GM19238 (cell line): ENCODE data around the gene NUMBL.
"Not testable (repeated sequence)": the region's sequence is repeated elsewhere in the genome, so short reads cannot be mapped to it uniquely, and the experiment has no call there.

Experiments used
- DNase-seq: peaks from one replicate; pipeline ENCODE4 v3.0.0; 2011; ENCODE audit warnings: low spot score; ENCODE audit not compliant: insufficient read length

The NUMBL gene

DNA sequence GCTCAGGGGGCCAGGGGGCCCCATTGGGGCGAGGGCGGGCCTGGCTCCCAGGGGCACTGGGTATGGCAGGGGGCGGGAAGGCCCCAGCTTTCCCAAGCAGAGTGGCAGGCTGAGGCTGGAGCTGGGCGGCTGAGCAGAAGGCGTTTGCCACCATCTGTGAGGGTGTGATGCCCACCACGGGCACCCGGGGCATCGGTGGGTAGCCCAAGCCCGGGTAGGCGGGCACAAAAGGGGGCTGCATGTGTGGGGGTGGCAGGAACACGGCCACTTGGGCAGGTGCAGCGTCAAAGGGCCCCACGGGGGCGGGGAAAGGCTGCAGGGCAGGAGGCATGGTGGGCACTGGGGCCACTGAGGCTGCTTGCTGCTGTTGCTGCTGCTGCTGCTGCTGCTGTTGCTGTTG, 22.8 kb downstream of the NUMBL start:
- DNase-seq, result no peak

DNA sequence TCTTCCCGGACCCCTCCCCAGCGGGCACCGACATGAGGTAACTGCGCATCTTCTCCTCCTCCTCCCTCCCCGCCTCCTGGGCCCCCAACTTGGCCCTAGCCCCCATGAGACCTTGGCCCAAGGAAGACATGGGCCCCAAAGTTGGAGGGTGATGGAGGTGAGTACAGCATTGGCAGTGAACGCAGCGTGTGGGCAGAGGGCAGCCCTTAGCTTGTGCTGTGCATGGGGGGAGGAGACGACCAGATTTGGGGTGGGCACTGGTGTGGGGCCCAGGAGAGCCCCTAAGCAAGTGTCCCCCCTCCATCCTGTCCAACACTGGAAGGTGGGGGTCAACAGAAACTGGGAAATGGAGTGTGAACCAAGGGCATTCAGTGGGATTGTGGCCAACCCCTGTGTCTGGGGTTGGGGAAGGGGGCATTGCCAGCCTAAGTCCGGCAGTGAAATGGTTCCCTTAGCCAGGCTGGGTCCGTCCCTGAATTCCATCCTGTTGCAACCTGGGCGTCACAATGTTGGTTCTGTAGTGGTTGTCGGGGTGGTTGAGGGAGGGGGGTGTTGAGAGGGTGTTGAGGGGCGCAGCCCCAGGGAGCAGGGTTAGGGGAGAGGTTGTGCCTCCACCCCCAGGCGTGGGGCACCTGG, 23.5 kb downstream of the NUMBL start:
- no peak for DNase-seq

DNA sequence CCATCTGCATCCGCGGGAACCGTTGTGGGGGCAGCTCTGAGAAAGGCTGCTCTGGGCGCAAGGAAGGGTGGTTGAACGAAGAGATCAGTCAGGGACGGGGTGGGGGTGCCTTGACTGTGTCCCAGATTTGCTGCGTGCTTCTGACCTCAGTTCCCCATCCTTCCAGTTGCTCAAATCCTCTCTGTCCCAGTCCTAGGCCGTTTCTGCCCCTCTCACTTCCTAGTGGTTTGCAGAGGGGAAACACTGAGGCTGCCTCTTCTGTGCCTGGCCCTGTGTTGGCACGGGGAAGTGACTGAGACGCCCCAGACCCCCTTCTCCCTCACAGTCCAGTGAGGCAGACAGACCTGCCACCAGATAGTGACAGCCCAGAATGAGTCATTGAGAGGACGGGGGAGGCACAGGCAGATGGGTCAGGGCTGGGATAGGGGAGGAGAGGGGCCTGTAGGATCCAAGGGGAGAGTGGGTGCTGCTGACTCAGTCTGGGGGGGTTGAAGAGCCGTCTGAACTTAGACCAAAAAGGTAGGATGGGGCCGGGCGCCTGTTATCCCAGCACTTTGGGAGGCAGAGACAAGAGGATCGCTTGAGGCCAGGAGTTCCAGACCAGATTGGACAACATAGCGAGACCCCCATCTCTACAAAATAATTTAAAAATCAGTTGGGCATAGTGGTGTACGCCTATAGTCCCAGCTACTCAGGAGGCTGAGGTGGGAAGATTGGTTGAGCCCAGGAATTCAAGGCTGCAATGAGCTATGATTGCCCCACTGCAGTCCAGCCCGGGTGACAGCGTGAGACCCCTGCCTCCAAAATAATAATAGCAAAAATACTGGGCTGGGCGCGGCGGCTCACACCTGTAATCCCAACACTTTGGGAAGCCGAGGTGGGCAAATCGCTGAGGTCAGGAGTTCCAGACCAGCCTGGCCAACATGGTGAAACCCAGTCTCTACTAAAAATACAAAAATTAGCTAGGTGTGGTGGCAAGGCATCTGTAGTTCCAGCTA, 26.5 kb downstream of the NUMBL start:
- DNase-seq, result no peak

DNA sequence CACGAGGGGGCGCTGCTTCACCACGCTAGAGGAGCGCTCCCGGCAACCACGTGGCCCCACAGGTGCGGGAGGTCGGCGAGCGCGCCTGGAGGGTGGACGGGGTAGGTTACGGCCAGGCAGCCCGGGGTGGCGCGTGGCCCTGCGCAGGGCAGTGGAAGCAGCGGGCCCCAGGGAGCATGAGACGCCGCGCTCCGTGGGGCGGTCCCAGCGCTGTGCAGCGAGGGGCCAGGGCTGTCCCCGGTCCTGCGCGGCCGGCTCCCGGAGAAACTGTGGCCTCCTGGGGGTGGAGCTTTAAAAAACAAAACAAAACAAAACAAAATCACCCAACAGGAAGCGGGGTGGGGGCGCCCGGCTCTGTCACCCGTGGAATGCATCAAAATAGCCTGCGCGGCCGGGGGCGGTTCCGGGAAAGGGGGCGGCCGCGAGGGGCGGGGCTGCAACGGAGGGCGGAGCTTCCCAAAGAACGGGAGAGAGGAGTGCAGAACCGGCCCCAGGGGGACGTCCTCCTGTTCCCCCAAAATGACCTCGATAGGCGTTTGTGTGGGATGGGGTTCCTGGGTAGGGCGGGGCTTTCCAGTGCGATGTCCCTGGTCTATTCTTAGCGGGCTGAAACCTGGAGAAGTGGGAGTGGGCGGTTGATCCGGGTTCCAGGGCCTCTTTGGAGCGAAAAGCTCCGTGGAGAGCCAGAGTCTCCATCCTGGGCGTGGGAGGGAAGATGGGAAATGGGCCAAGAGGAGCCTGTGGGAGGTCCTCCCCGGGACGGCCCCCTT, 27.3 kb downstream of the NUMBL start:
- peak; percentile 95 for DNase-seq

DNA sequence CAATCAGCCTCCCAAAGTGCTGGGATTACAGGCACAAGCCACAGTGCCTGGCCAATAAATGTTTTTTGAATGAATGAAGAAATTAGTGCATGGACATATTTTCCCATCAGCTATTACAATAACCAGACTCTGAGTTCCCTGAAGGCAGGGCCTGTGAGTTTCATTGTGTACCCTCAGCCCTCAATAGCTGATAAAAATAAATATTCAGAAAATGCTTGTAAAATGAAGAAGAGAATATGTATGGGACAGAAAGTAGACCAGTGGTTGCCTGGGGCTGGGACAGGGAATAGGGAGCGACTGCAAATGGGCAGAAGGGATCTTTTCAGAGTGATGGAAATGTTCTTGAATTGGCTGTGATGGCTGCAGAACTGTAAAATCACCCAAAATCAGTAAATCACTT, 28.8 kb downstream of the NUMBL start:
- no peak for DNase-seq

DNA sequence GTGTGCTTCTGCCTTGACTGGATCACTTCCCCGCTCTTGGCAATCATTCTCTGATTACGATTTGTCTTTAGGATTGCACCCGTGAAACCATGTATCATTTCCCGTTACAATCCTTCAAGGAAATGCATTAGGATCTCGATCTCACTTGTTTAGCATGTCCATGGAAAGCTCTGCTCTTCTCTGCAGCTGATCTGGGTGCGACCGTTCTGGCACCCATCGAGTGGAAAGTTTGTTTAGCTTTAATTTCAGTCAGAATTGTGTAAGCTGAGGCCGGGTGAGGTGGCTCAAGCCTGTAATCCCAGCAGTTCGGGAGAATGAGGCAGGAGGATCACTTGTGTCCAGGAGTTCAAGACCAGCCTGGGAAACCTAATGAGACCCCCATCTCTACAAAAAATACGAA, 30.9 kb downstream of the NUMBL start:
- DNase-seq, result no peak

DNA sequence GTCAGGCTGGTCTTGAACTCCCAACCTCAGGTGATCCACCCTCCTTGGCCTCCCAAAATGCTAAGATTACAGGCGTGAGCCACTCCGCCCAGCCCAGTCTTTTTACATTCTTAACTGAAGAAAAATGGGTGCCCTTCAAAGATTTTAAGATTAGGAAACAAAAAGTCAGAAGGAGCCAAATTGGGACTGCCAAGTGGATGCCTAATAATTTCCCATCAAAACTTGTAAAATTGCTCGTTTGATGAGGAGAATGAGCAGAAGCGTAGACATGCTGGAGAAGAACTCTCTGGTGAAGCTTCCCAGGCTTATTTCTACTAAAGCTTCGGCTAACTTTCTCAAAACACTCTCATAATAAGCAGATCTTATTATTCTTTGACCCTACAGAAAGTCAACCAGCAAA, 31.3 kb downstream of the NUMBL start:
- DNase-seq, result no peak

DNA sequence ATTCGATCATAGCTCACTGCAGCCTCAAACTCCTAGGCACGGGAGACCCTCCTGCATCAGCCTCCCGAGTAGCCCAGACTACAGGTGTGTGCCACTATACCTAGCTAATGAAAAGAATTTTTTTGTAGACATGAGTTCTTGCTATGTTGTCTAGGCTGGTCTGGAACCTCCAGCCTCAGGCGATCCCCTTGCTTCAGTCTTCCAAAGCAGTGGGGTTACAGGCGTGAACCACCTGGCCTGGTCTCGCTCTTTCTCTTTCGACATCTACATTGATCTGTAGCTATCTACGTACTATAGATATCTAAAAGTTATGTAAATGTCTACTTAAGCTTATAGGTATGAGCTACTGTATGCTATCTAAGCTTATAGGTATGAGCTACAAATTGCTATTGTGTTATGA, 32.4 kb downstream of the NUMBL start:
- DNase-seq, result no peak

DNA sequence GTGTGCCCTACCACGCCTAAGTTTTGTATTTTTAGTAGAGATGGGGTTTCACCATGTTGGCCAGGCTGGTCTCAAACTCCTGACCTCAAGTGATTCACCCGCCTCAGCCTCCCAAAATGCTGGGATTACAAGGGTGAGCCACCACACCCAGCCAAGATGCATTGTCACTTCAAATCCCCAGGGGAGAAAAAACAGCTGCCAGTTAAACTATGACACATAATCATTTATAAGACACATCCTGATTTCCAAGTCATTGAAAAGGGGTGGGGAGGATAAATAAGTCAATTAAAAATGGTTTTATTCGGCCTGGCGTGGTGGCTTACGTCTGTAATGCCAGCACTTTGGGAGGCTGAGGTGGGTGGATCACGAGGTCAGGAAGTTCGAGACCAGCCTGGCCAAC, 34.8 kb downstream of the NUMBL start:
- DNase-seq, result not testable (repeated sequence)

DNA sequence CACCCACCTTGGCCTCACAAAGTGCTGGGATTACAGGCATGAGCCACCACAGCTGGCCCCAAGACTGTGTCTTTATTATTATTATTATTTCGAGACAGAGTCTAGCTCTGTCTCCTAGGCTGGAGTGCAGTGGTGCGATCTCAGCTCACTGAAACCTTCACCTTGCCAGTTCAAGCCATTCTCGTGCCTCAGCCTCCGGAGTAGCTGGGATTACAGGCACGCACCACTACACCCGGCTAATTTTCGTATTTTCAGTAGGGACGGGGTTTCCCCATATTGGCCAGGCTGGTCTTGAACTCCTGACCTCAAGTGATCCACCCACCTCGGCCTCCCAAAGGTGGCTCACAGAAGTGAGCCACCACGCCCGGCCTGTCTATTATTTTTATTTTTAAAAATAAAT, 38.1 kb downstream of the NUMBL start:
- not testable (repeated sequence) for DNase-seq

DNA sequence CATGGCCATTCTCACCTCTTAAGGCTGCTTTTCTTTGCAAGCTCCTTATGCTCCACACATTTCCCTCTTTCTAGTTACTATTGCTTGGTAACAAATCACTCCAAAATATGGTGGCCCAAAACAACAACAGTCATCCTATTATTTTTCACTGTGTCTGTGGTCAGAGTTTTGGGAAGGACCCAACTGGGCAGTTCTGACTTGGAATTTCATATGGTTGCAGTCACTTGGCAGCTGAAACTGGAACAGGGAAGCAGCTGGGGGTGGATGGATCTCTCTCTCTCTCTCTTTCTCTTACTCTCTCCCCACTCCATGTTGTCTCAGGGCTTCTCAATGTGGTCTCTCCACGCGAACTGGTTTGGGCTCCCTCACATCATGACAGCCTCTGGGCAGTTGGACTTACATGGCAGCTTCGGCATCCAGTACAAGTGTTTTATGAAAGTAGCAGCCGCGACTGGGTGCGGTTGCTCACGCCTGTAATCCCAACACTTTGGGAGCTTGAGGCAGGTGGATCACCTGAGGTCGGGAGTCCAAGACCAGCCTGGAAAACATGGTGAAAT, 39.6 kb downstream of the NUMBL start:
- DNase-seq, result no peak

DNA sequence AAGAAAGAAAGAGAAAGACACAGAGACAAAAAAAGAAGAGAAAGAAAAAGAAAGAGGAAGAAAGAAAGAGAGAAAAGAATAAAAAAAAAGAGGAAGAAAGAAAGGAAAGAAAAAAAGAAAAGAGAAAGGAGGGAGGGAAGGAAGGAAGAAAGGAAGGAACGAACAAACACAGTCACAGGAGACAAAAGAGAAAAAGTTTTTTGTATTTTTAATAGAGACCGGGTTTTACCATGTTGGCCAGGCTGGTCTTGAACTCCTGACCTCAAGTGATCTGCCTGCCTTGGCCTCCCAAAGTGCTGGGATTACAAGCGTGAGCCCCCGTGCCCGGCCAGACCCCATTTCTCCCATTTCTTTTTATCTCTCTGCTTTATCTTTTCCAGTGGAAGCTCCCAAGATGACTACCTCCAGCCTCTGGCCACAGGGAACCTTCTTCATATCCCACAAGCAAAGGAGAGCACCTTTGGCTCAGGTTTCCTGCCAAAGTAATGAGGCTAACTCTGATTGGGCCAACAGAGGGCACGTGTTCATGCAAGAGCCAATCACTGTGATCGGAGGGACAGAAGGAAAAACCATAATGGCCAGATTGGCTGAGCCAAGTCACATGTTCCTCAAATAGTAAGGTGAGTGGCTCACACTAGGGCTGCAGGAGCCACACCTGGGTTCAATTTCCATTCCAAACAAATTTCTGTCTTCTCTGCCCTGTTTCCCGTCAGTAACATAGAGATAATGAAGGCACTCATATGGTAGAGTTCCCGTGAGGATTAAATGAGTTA, 40.4 kb downstream of the NUMBL start:
- DNase-seq, result not testable (repeated sequence)

DNA sequence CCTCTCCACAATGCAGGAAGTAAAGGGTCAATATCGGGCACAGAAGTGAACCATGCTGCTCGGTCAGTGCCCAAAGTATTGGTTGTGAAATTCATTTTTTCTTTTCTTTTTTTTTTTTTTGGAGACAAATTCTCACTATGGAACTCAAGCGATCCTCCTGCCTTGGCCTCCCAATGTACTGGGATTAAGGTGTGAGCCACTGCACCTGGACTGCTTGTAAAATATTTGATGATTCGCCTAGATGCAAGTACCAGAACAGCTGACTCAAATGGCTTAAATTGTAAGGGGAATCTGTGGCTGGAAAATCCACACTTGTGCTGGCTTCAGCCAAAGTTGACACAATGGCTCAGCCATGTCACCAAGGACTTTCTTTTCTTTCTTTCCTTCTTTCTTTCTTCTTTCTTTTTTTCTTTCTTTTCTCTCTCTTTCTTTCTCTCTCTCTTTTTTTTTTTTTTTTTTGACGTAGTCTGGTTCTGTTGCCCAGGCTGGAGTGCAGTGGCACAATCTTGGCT, 43.7 kb downstream of the NUMBL start:
- no peak for DNase-seq

DNA sequence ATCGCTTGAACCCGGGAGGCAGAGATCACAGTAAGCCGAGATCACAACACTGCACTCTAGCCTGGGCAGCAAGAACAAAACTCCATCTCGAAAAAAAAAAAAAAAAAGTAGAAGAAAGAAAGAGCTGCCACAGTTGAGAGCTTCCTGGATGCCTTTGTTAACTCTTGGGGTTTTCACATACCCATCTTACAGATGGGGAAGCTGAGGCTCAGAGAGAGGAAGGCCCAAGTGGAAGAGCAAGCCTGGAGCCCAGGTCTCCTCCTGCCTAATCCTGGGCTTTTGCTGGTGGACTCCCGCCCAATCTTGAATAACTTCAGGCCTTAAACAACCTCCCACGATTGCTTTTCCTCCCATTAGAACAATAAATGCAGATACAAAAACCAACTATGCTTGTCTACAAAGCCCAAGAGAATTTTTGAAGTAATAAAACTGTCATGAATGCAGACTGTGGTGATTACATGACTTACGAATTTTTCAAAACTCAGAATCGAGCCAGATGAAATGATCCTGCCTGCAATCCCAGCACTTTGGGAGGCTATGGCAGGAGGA, 47.6 kb downstream of the NUMBL start:
- DNase-seq, result no peak

DNA sequence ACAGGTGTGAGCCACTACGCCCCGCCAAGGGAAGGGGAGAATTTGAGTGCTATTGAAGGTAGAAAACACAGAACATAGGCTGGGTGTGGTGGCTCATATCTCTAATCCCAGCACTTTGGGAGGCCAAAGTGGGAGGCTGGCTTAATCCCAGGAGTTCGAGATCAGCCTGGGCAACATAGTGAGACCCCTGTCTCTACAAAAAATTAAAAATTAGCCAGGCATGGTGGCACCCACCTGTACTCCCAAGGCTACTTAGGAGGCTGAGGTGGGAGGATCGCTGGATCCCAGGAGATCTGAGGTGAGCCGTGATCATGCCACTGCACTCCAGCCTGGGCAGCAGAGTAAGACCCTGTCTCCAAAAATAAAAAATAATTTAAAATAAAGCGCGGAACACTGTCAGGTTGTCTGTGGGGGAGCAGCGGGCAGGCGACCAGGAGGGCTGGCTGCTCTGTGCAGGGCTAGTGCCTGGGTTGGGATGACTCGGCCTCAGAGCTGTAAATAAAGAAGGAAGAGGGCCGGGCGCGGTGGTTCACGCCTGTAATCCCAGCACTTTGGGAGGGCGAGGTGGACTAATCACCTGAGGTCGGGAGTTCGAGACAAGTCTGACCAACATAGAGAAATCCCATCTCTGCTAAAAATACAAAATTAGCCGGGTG, 48.3 kb downstream of the NUMBL start:
- no peak for DNase-seq

DNA sequence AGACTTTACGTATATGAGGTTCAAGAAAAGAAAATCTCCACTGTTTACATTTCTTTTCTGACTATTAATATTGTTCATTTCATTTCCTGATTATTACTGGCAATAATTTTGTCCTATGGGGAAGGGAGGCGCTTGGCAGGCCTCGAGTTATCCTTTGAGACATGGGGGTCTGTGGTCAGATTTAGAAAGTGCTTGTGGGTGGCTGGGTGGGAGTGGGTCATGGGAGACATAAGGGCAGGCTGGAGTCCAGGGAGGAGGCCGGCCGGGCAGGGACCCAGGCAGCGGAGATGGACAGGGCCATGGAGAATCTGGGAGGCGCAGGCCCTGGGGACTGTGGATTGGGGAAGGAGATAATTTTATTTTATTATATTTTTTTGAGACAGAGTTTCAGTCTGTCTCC, 49.2 kb downstream of the NUMBL start:
- DNase-seq, result no peak

DNA sequence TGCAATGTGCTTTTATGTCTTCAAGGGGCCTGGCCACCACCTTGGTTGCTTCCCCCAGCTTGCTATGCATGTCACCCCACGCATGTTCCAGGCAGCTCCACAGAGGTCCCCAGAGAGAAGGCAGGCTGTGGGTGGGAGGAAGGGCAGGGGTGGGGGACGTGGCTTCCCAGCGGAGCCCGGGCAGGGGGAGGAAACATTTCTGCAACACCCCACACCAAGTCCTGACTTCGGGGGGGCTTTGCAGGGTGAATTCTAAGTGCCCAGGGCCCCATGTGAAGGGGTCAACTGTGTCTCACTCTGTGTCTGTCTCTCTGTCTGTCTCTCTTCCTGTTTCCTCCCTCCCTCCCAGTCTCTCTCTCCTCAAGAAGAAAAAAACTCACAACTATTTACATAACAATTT, 49.7 kb downstream of the NUMBL start:
- no peak for DNase-seq

DNA sequence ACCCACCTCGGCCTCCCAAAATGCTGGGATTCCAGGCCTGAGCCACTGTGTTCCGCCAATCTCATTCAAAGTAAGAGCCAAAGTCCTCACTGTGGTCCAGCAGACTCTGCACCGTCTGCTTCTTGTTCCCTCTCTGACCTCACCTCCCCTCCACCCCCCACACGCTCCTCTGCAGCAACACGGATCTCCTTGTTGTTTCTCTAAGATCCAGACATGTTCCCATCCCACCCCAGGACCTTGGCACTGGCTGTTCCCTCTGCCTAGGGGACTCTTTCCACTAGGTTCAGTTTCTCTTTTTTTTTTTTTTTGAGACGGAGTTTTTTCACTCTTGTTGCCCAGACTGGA, 50.8 kb downstream of the NUMBL start:
- DNase-seq, result no peak

DNA sequence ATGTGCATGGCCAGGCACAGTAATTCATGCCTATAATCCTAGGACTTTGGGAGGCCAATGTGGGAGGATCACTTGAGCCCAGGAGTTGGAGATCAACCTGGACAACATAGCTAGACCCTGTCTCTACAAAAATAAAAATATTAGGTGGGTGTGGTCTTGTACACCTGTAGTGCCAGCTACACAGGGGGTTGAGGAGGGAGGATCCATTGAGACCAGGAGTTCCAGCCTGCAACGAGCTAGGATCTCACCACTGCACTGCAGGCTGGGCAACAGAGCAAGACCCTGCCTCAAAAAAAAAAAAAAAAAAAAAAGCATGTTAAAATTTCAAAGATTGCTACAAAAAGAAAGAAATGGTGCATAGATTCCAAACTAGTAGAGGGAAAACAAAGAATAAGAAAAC, 52.1 kb downstream of the NUMBL start:
- no peak for DNase-seq

DNA sequence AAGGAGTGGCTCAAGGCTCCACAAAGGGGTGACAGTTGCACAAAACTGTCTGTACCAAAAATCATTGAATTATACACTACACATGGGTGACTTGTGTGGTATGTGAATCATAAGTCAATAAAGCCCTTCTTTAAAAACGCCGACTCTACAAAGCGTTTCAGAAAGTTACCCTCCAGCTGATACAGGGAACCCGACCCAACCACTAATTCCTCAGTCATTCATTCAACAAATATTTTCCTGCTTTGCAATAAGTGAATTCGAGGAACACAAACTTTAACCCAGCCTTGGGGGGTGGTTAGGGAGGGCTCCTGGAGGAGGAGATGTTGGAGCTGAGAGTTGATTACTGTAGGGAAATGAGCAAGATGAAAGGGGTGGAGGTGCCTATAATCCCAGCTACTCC, 57.2 kb downstream of the NUMBL start:
- DNase-seq, result no peak
